ENCODE measurements around the gene F8.

F8 gene

GRCh38 chrX:154809939-154810665 is 212.4 kb downstream of the F8 start:
- DNase-seq: no peak

DNA sequence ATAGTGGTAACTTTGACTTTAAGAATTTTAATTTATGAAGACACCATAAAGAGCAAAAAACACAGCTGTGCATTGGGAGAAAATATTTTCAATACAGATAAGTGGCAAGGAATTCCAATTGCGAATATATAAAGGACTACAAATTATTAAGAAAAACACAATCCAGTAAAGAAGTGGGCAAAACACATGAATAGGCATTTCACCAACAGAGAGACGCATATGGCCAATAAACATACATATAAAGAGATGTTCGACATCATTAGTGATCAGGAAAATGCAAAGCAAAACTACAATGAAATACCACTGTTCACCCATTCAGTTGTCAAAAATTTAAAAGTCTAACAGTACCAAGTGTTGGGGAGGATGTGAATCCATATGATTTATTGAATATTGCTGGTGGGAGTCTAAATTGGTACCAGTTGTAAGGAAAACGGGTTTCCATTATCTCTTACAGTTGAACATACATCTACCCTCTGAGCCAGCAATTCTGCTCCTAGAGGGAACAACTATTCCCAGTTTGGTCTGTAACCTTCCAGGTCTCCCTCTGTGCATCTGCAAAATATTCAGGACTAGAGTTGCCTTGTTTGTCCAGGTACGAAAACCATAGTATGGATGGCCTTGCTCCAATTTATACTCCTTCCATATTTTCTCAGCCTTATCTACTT is 215.6 kb downstream of the F8 start:
- DNase-seq: no peak

DNA sequence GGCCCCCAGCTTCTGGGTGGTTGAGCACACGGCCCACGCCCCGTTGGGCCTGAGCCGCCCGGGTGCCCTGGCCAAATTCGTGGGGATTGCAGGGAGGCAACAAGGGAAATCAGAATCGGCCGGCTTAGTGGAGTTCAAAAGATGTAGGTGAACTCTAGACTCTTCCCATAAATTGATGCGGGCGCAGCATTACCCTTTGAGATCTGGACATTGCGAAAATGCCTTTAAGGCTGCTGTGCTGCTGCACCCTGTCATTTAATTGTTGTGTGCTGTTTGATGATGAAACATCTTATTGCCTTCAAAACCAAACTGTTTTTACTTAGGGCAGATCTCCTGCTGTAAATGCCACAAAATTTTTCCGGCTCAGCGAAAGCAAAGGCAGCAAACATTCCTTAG is 216.8 kb downstream of the F8 start:
- no peak for DNase-seq

GRCh38 chrX:154804957-154805695 is 217.4 kb downstream of the F8 start, which contains the start of gene MPP1:
Gene MPP1 (minus strand): TSS chrX:154805485. CDS start chrX:154805373, 112 bp downstream.
- DNase-seq: peak; percentile 40

DNA sequence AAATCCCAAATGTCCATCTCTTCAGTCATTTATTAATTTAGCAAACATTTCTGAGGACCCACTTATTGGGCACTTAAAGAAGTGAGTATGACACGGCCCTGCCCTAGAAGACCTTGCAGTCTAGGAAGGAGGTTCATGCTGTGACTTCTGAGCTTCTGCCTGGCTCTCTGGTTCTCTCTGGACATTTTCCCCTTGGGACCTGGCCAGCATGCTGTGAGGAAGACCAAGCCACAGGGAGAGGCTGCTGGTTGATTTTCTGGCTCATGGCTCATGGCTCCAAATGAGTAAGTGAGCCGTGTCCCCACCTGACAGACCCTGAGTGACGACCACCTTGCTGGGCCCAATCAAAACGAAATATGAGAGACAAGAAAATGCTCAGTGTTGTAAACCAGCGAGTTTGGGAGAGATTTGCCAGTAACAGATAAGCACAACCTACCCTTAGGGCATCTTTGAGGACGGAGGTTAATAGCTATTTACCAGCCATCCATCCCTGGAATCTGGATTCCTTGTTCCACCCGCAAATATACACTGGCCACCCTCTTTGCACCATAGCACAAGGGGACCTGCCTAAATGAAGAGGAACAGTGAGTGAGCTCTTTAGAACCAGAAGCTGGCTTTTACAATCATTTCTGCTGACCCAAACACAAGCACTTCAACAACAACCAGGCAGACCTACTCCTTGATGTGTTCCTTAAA is 218.1 kb downstream of the F8 start:
- DNase-seq: no peak

DNA sequence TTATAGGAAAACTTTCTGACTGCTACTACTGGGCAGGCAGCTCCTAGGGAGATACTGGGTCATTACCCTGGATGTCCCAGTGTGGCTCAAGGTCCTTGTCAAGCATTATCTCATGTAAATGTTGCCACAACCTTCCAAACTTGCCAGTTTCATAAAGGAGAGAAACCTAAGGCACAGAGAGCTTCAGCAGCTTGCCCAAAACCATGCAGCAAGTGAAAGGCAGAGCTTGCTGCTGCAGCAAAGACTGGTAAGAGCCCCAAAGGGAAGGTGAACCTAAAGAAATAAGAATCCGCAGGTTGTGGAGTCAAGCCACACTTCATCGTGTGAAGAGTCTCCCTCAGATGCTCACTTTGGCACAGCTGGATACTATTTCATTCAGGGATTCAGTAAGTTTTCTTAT is 219.6 kb downstream of the F8 start:
- no peak for DNase-seq

- no peak for DNase-seq
These were observed 221.9 kb downstream of the F8 start for GRCh38 chrX:154800478-154801210.

- no peak for DNase-seq
These were observed 222.8 kb downstream of the F8 start for GRCh38 chrX:154799556-154800348.

DNA sequence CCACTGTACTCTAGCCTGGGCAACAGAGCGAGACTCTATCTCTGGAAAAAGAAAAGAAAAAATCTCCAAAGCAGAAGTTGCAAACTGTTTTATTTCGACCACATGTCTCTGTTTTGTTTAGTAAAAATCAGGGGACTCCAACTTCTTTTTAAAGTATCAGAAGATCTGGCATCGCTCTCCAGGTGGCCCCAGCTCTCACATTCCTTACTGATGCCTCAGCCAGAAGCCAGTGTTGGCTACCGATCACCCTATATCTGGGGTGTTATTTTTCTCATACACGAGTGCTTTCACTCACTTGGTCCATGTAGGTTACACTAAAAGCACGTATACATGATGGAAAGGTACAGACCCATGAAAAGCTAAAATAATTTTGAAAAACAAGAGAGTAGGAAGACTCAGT is 225.5 kb downstream of the F8 start:
- no peak for DNase-seq

DNA sequence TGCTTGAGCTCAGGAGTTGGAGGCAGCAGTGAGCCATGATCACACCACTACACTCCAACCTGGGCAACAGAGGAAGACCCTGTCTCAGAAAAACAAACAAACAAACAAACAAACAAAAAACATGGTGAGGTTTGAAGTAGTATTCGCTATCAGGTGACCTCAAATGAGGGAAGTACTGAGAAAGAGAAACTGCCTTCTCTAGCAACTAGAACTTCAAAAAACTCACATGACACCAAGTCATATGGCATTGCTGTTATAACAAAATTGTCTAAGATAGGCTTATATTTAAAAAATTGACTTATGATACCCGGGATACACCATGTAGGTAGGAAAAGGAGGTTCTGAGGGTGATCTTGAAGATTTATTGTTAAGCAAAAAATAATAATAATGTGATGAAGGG is 227.5 kb downstream of the F8 start:
- no peak for DNase-seq

DNA sequence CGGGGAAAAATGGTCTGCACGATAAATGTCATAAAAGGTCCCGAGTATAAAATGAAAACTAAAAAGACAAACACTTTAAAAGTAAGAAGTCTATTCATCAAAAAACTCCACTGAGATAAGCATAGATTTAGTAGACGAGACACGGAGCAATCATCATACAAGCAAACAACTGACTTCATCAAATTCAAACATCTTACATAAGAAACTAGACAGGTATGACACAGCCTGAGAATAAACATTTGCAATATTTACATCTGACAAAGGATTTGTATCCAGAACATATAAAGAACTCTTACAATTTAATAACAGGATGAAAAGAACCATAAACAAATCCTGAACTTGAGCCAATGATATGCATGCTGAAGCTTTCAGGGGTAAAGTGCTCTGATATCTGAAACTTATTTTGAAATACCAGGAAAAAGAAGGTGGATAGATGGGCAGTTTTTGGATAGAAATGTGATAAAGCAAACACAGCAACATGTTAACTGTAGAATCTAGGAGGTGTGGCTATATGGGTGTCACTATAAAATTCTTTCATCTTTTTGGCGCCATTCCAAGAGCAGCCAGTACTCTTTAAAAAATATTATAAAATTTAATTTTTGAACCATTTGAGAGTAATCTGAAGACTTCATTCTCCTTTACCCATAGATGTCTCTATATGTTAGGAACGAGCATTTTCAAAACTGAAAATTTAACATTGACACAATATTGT is 229.3 kb downstream of the F8 start:
- no peak for DNase-seq

GRCh38 chrX:154791939-154792338 is 230.6 kb downstream of the F8 start:
- DNase-seq: no peak

DNA sequence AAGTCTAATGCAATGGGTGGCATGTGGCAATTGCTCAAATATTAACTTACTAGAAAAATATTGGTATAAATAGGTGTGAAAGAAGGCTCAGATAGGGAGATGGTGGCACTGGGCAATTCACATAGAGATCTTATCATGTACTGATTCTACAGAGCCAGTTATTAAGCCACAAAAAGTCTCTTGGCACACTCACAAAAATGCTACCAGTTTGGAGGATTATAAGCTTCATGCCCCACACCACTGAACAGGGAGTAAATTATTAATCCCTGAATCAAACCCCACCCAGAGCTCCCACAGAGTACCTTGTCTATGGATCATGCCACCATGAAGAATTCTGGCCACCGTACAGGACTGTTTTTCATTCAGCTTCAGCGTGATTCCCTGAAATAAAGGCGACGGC is 231.1 kb downstream of the F8 start:
- DNase-seq: no peak

Data from 8988T (cell line).